Lung (tissue), 12 donors: ENCODE measurements around the gene TRAK2. TPM values are rescaled to one million over a fixed set of nuclear protein-coding genes. Genes with fewer than 3 reads are reported as not detected.
"Not testable (repeated sequence)": the region's sequence is repeated elsewhere in the genome, so short reads cannot be mapped to it uniquely, and the experiment has no call there.

Source experiments
- ATAC-seq: fragments of 200-7000 bp; cut with Tn5 transposase; one replicate; pipeline ENCODE4 v1.9.1; 2020; ENCODE audit warnings: moderate number of reproducible peaks; ENCODE audit not compliant: insufficient read depth, low FRiP score
- DNase-seq, 3 donors: peaks; one replicate each; pipeline ENCODE4 v3.0.0-alpha.2; 2013 to 2017
- H3K27ac ChIP-seq, 2 donors: one replicate each; pipeline ENCODE4 v1.5.1; 2013; ENCODE audit warnings: mild to moderate bottlenecking in 2 of 2, moderate library complexity in 2 of 2, control low read depth in 1 of 2, inconsistent platforms in 1 of 2, low read depth in 1 of 2, low read length in 1 of 2
- H3K27me3 ChIP-seq, 3 donors: one replicate each; pipeline ENCODE4 v1.5.1; 2013; ENCODE audit warnings: low read length in 2 of 3; ENCODE audit not compliant: control insufficient read depth in 3 of 3, insufficient read depth in 3 of 3
- H3K36me3 ChIP-seq, 4 donors: one replicate each; pipeline ENCODE4 v1.5.1; 2013; ENCODE audit warnings: low read length in 4 of 4, mild to moderate bottlenecking in 1 of 4, moderate library complexity in 1 of 4; ENCODE audit not compliant: control insufficient read depth in 4 of 4, insufficient read depth in 4 of 4
- H3K4me1 ChIP-seq, 5 donors: one replicate each; pipeline ENCODE4 v1.5.1; 2013; ENCODE audit warnings: low read length in 5 of 5, mild to moderate bottlenecking in 2 of 5, moderate library complexity in 1 of 5; ENCODE audit not compliant: control insufficient read depth in 5 of 5, insufficient read depth in 5 of 5
- H3K4me3 ChIP-seq: one replicate; pipeline ENCODE4 v1.5.1; 2013; ENCODE audit warnings: mild to moderate bottlenecking, control low read depth, moderate library complexity
- H3K9ac ChIP-seq, 2 donors: one replicate each; pipeline ENCODE4 v1.5.1; 2013; ENCODE audit warnings: low read length in 2 of 2, control low read depth in 1 of 2; ENCODE audit not compliant: insufficient read depth in 1 of 2
- H3K9me3 ChIP-seq, 4 donors: one replicate each; pipeline ENCODE4 v1.5.1; 2013; ENCODE audit warnings: low read length in 3 of 4, mild to moderate bottlenecking in 1 of 4, moderate library complexity in 1 of 4; ENCODE audit not compliant: control insufficient read depth in 4 of 4, insufficient read depth in 3 of 4
- CTCF ChIP-seq: IDR thresholded peaks from 2 replicates; pipeline ENCODE4 v1.5.1; 2012; ENCODE audit warnings: mild to moderate bottlenecking; ENCODE audit errors: control extremely low read depth, extremely low read depth
- WGBS, 2 donors: extraction: QIAGEN DNeasy Blood & Tissue Kit; methylation state at CpG; one replicate each; pipeline ENCODE4 v1.1.7; 2013; 5-methylcytosine and 5-hydroxymethylcytosine counted together
- polyA plus RNA-seq, 2 donors: library from polyadenylated mRNA; stranded (reverse); fragments of 200-250 nt; gene quantifications; one replicate each; pipeline ENCODE4 v1.2.1, GENCODE V29; 2013
- total RNA-seq, 2 donors: library from RNA; depleted of rRNA in 1 of 2; stranded (reverse); fragments of >200 nt in 1 of 2; gene quantifications; one replicate each; pipeline ENCODE4 v1.2.1, GENCODE V29; 2014 to 2021
- donor health status: control.
- donor health status: control.
- donor health status: Bipolar disorder and iron deficiency.
- donor health status: healthy.
- donor health status: DM: yes; HTN: yes; CAD: no.

The TRAK2 gene
- total and polyA plus RNA-seq, 4 donors: 13.1 to 62.7 (median 29.2) TPM

GRCh38 chr2:201444746-201445465, 6.4 kb downstream of the TRAK2 start:
- 66 to 80% methylated on average over 3 of the region's 3 CpGs for WGBS, 2 donors
- H3K9me3 ChIP-seq: no peaks in the 10 kb centered on the region
- DNase-seq: no peak
- H3K9ac ChIP-seq: no peak overlapping the region
- no peaks in the 10 kb centered on the region for H3K27me3 ChIP-seq
- ATAC-seq: no peak
- no peak for TF ChIP-seq CTCF
- peak overlapping the region in 1 of 2 donors; percentile 64 for H3K27ac ChIP-seq
- H3K36me3 ChIP-seq: peaks cover 0 to 4% (median 3%) of the 10 kb centered on the region in 4 donors
- no peak overlapping the region for H3K4me3 ChIP-seq
- peaks cover 0 to 32% (median 7%) of the 10 kb centered on the region in 5 donors for H3K4me1 ChIP-seq

GRCh38 chr2:201441409-201441808, 9.8 kb downstream of the TRAK2 start:
- H3K9ac ChIP-seq: no peak overlapping the region
- no peaks in the 10 kb centered on the region for H3K27me3 ChIP-seq
- TF ChIP-seq CTCF: no peak
- peaks cover 0 to 1% (median 0%) of the 10 kb centered on the region in 4 donors for H3K36me3 ChIP-seq
- DNase-seq (no peak), ATAC-seq (no peak)
- H3K9me3 ChIP-seq: no peaks in the 10 kb centered on the region
- WGBS, 2 donors: 91 to 97% methylated on average over 7 of the region's 7 CpGs
- peaks cover 0 to 17% (median 6%) of the 10 kb centered on the region in 5 donors for H3K4me1 ChIP-seq
- H3K4me3 ChIP-seq: no peak overlapping the region
- no peak overlapping the region for H3K27ac ChIP-seq

GRCh38 chr2:201440182-201440581, 11.1 kb downstream of the TRAK2 start:
- ATAC-seq: no peak
- 51 to 62% methylated on average over 1 of the region's 1 CpG for WGBS, 2 donors
- no peaks in the 10 kb centered on the region for H3K27me3 ChIP-seq

GRCh38 chr2:201439336-201439922, 11.8 kb downstream of the TRAK2 start:
- H3K27ac ChIP-seq, DNase-seq, H3K4me3 ChIP-seq, ATAC-seq, H3K36me3 ChIP-seq, H3K27me3 ChIP-seq, H3K9me3 ChIP-seq, H3K9ac ChIP-seq: not testable (repeated sequence)
- H3K4me1 ChIP-seq: peaks cover 0 to 12% (median 6%) of the 10 kb centered on the region in 5 donors
- WGBS, 2 donors: 87 to 96% methylated on average over 1 of the region's 3 CpGs

More at GRCh38 chr2:201440182-201440581, 11.1 kb downstream of the TRAK2 start:
- H3K9me3 ChIP-seq: no peaks in the 10 kb centered on the region
- peaks cover 0 to 16% (median 6%) of the 10 kb centered on the region in 5 donors for H3K4me1 ChIP-seq
- H3K4me3 ChIP-seq: no peak overlapping the region
- TF ChIP-seq CTCF: no peak
- peaks cover 0 to 1% (median 0%) of the 10 kb centered on the region in 4 donors for H3K36me3 ChIP-seq
- no peak overlapping the region for H3K27ac ChIP-seq
- DNase-seq: peak; percentile 39 to 84 (median 65)
- no peak overlapping the region for H3K9ac ChIP-seq
